Measurements from ENCODE around the gene STAB2. TPM values are rescaled to one million over a fixed set of nuclear protein-coding genes. Genes with fewer than 3 reads are reported as not detected.

The STAB2 gene
- total and polyA plus RNA-seq, 2 of the 8 experiments (the other 6 are each of a cell fraction or from before 2014, with no cell fraction given) = not detected

- H3K27me3 ChIP-seq (replicated peaks in 1 of 4; ENCODE audit: control insufficient read depth in 3 of 4, extremely low read depth in 1 of 4, insufficient read depth in 3 of 4, low read length in 3 of 4) = no peaks in the 10 kb centered on the region
- 87% methylated on average over 3 of the region's 3 CpGs; no CpG with 5 or more reads in 1 of the 2 experiments for WGBS, 2 experiments (ENCODE audit: extremely low coverage in 1 of 2, insufficient coverage in 1 of 2, insufficient read length in 1 of 2, insufficient replicate concordance in 2 of 2, low coverage in 1 of 2, low lambda C conversion rate in 2 of 2, missing lambda C conversion rate in 1 of 2)
- no peaks in the 10 kb centered on the region for H3K4me1 ChIP-seq (replicated peaks in 1 of 4; ENCODE audit: control insufficient read depth in 3 of 4, insufficient read depth in 4 of 4, low read length in 3 of 4)
- FAIRE-seq (no peak), DNase-seq (ENCODE audit: low read depth in 1 of 2, low spot score in 2 of 2) (no peak)
- H4K5ac ChIP-seq (ENCODE audit: insufficient read length, low read depth, low read length) = no peak overlapping the region
- no peak overlapping the region for H2BK12ac ChIP-seq (ENCODE audit: low read depth, low read length)
- H4K8ac ChIP-seq (ENCODE audit: extremely low read depth, insufficient read depth, low read length) = no peak overlapping the region
- H2BK15ac ChIP-seq (ENCODE audit: low read length) = no peak overlapping the region
- 0 out of 4 replicates have a peak, but pooled peaks cover 0 to 2% of the 10 kb centered on the region in 2 experiments for H3K79me2 ChIP-seq (ENCODE audit: control insufficient read depth in 1 of 2, insufficient read depth in 2 of 2, low read length in 2 of 2)
- no peak overlapping the region for H3K4me3 ChIP-seq (ENCODE audit: extremely low read depth in 1 of 4, insufficient read depth in 2 of 4, low read depth in 3 of 4, low read length in 4 of 4)
- ChIA-PET CTCF (ENCODE audit: partially characterized antibody) (interaction anchor here (0.6 to 1.9 kb wide), 3 partner anchors 11 to 57 kb away, joined by 4 to 7 read pairs (median 4); no protein-coding TSS in a partner anchor), POLR2A (ENCODE audit: partially characterized antibody) (interaction anchor here (0.9 to 1.8 kb wide), 2 partner anchors 9 to 28 kb away, joined by 3 to 5 read pairs; partner anchors contain the start of gene NT5DC3)
- H3K4ac ChIP-seq (replicated peaks; ENCODE audit: insufficient read length, low read depth, low read length) = no peak overlapping the region
- H3K4me2 ChIP-seq (ENCODE audit: insufficient read depth in 1 of 2, low read depth in 2 of 2, low read length in 2 of 2) = no peak overlapping the region
- peaks cover 0 to 1% of the 10 kb centered on the region in 2 experiments for H4K20me1 ChIP-seq (replicated peaks in 1 of 2; ENCODE audit: control insufficient read depth in 1 of 2, insufficient read depth in 2 of 2, low read length in 2 of 2)
- no peak overlapping the region for H3K18ac ChIP-seq (ENCODE audit: extremely low read depth, low read length)
- no peak overlapping the region for H2AK5ac ChIP-seq (ENCODE audit: low read depth, low read length)
- no peak overlapping the region for H3K23ac ChIP-seq (ENCODE audit: insufficient read length)
- TF ChIP-seq TBP (IDR thresholded peaks at IDR 0.05; ENCODE audit: low read depth, low read length) = no peak
- TF ChIP-seq SP4 (IDR thresholded peaks at IDR 0.05; ENCODE audit: low read length) = no peak
- no peak for TF ChIP-seq EP300 (IDR thresholded peaks at IDR 0.05; ENCODE audit: borderline replicate concordance in 1 of 2, low read depth in 2 of 2, low read length in 2 of 2)
- TF ChIP-seq SP2 (IDR thresholded peaks at IDR 0.05; ENCODE audit: low read length) = no peak
- TF ChIP-seq GTF2F1 (IDR thresholded peaks at IDR 0.05; ENCODE audit: borderline replicate concordance, low read depth, low read length) = no peak
- TF ChIP-seq KDM5A (IDR thresholded peaks at IDR 0.05; ENCODE audit: low read length) = no peak
- no peak for TF ChIP-seq ATF2 (IDR thresholded peaks at IDR 0.05; ENCODE audit: low read length)
- no peak for TF ChIP-seq CEBPB (IDR thresholded peaks at IDR 0.05; ENCODE audit: low read depth, low read length)
- no peak for TF ChIP-seq POLR2A (IDR thresholded peaks at IDR 0.05; ENCODE audit: control extremely low read depth in 1 of 2, low read depth in 2 of 2, low read length in 2 of 2)
- no peak for TF ChIP-seq RBBP5 (IDR thresholded peaks at IDR 0.05; ENCODE audit: borderline replicate concordance, low read depth, low read length)
- no peak for TF ChIP-seq CBX5 (IDR thresholded peaks at IDR 0.05; ENCODE audit: low read depth, low read length)
- no peak for TF ChIP-seq ZNF274 (IDR thresholded peaks at IDR 0.05; ENCODE audit: borderline replicate concordance, extremely low read depth, low read length)
- H3K9me3 ChIP-seq (ENCODE audit: insufficient read depth in 2 of 2, low read depth in 1 of 2, low read length in 1 of 2) = no peaks in the 10 kb centered on the region
- H3K36me3 ChIP-seq (ENCODE audit: control insufficient read depth in 2 of 4, insufficient read depth in 4 of 4, low read length in 3 of 4) = peaks cover 0 to 5% (median 4%) of the 10 kb centered on the region in 4 experiments; a peak in 4 of 8 replicates
- no peak overlapping the region for H2BK120ac ChIP-seq (replicated peaks; ENCODE audit: low read depth, low read length)
- no peak overlapping the region for H2AFZ ChIP-seq (ENCODE audit: low read length)
- no peaks in the 10 kb centered on the region for H3K23me2 ChIP-seq (ENCODE audit: low read depth, low read length)
- H3K27ac ChIP-seq (ENCODE audit: low read depth, low read length) = no peak overlapping the region
- H2BK20ac ChIP-seq (ENCODE audit: low read length) = no peak overlapping the region
- H4K91ac ChIP-seq (replicated peaks; ENCODE audit: insufficient read length, low read length) = no peak overlapping the region
- H2BK5ac ChIP-seq (ENCODE audit: low read depth, low read length) = no peak overlapping the region
- no peak overlapping the region for H3K9ac ChIP-seq (replicated peaks in 1 of 4; ENCODE audit: extremely low read depth in 1 of 4, low read depth in 3 of 4, low read length in 3 of 4)
- no peaks in the 10 kb centered on the region for H3K79me1 ChIP-seq (ENCODE audit: low read depth, low read length)
- H3K14ac ChIP-seq (ENCODE audit: insufficient read length) = no peak overlapping the region
- H3K56ac ChIP-seq (replicated peaks; ENCODE audit: insufficient read length, low read depth, low read length) = no peak overlapping the region
Observed at GRCh38 chr12:103813426-103813825, 226.4 kb downstream of the STAB2 start.
